DMS53 treated with DMSO at 0.1 percent for 48 hours (cell line): ENCODE data around the gene CDR2L.
"Not testable (repeated sequence)": the region's sequence is repeated elsewhere in the genome, so short reads cannot be mapped to it uniquely, and the experiment has no call there.

Experiments used
- DNase-seq: peaks from one replicate; lab custom pipeline; 2025; ENCODE audit not compliant: unreplicated experiment; lab: John Stamatoyannopoulos, UW

The CDR2L gene

GRCh38 chr17:75009139-75009724 lies 21.8 kb downstream of the CDR2L start:
- DNase-seq: no peak

- DNase-seq: peak; percentile 65
Observed at GRCh38 chr17:75010683-75011400, 23.4 kb downstream of the CDR2L start.

GRCh38 chr17:75011401-75012095 lies 24.1 kb downstream of the CDR2L start:
- DNase-seq: peak; percentile 43

GRCh38 chr17:75012096-75012345 lies 24.6 kb downstream of the CDR2L start:
- DNase-seq: peak; percentile 43

- peak; percentile 69 for DNase-seq
Observed at GRCh38 chr17:75012346-75013091, 25.1 kb downstream of the CDR2L start, which contains the start of gene MRPL58. Gene MRPL58 (plus strand): TSS chr17:75012670. CDS start chr17:75012687, 17 bp downstream.

- no peak for DNase-seq
Observed at GRCh38 chr17:75013092-75013559, 25.7 kb downstream of the CDR2L start.

GRCh38 chr17:75019146-75019545 lies 31.7 kb downstream of the CDR2L start:
- no peak for DNase-seq

- no peak for DNase-seq
Observed at GRCh38 chr17:75019710-75020109, 32.3 kb downstream of the CDR2L start.

- DNase-seq: no peak
Observed at GRCh38 chr17:75020331-75021110, 33.1 kb downstream of the CDR2L start.

- DNase-seq: no peak
Observed at GRCh38 chr17:75024686-75025397, 37.4 kb downstream of the CDR2L start.

- DNase-seq: not testable (repeated sequence)
Observed at GRCh38 chr17:75025398-75025734, 37.9 kb downstream of the CDR2L start.

- not testable (repeated sequence) for DNase-seq
Observed at GRCh38 chr17:75026650-75027049, 39.2 kb downstream of the CDR2L start.

GRCh38 chr17:75030161-75030560 lies 42.7 kb downstream of the CDR2L start:
- no peak for DNase-seq

- DNase-seq: peak; percentile 56
Observed at GRCh38 chr17:75031972-75032719, 44.7 kb downstream of the CDR2L start.

- no peak for DNase-seq
Observed at GRCh38 chr17:75032720-75033280, 45.4 kb downstream of the CDR2L start.

GRCh38 chr17:75033346-75034235 lies 46.2 kb downstream of the CDR2L start:
- peak; percentile 93 for DNase-seq

GRCh38 chr17:75034236-75034908 lies 46.9 kb downstream of the CDR2L start:
- peak; percentile 87 for DNase-seq
